HG03095 (cell line): ENCODE results near the gene SATL1.
"Not testable (repeated sequence)": the region's sequence is repeated elsewhere in the genome, so short reads cannot be mapped to it uniquely, and the experiment has no call there.

ENCODE experiments used
- ATAC-seq: cut with Tn5 transposase; IDR thresholded peaks from one replicate; pipeline ENCODE4 v1.9.1; 2021; ENCODE audit warnings: moderate library complexity; ENCODE audit not compliant: unreplicated experiment

Gene SATL1

GRCh38 chrX:85112293-85112692 lies 131.3 kb downstream of the SATL1 start:
- no peak for ATAC-seq

GRCh38 chrX:85111347-85111746 lies 132.2 kb downstream of the SATL1 start:
- ATAC-seq, result no peak

- ATAC-seq, result no peak
Measured at GRCh38 chrX:85109235-85109634, 134.3 kb downstream of the SATL1 start.

GRCh38 chrX:85108165-85108564 lies 135.4 kb downstream of the SATL1 start:
- ATAC-seq, result no peak

GRCh38 chrX:85107407-85107806 lies 136.2 kb downstream of the SATL1 start:
- ATAC-seq, result no peak

- ATAC-seq, result no peak
Measured at GRCh38 chrX:85089321-85089840, 154.2 kb downstream of the SATL1 start.

- peak; percentile 93 for ATAC-seq
Measured at GRCh38 chrX:85084770-85085393, 158.7 kb downstream of the SATL1 start.

GRCh38 chrX:85077247-85077646 lies 166.3 kb downstream of the SATL1 start:
- ATAC-seq, result not testable (repeated sequence)

- ATAC-seq, result peak; percentile 73
Measured at GRCh38 chrX:85065512-85066198, 177.9 kb downstream of the SATL1 start.

- no peak for ATAC-seq
Measured at GRCh38 chrX:85052636-85053343, 190.8 kb downstream of the SATL1 start.

GRCh38 chrX:85052205-85052604 lies 191.4 kb downstream of the SATL1 start:
- no peak for ATAC-seq

- ATAC-seq, result no peak
Measured at GRCh38 chrX:85051627-85052026, 192.0 kb downstream of the SATL1 start.
